ENCODE measurements around the gene LEKR1. TPM values are rescaled to one million over a fixed set of nuclear protein-coding genes. Genes with fewer than 3 reads are reported as not detected.
"Not testable (repeated sequence)": the region's sequence is repeated elsewhere in the genome, so short reads cannot be mapped to it uniquely, and the experiment has no call there.

The LEKR1 gene
- total RNA-seq, 1 experiment from 2014 or later: 0.38 TPM

DNA sequence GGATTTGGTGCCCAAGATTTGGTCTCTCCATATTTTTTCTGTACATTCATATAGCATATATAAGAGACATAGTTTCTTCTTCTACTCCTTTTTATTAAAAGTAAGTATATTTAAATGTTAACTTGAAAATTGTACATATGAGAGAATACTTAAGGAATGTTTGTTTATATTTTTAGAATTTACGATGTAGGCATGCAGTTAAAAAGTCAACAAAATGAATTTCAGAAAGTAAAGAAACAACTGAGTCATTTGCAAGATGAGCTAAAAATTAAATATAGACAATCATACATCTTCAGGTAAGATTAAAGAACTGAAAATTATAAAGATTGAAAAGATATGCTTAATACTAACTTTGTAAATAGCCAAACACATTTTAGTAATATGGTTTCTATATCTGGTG, 94.2 kb downstream of the LEKR1 start:
- H3K27me3 ChIP-seq (ENCODE audit: control insufficient read depth, insufficient read depth, low read length): no peaks in the 10 kb centered on the region

GRCh38 chr3:156923349-156923748, 97.2 kb downstream of the LEKR1 start:
- Histone ChIP-seq H3K4me3 (ENCODE audit: insufficient read depth, low read depth, low read length) (no peak overlapping the region), H3K27me3 (ENCODE audit: control insufficient read depth, insufficient read depth, low read length) (no peaks in the 10 kb centered on the region)
- DNase-seq: no peak

More for the DNA sequence above, 94.2 kb downstream of the LEKR1 start:
- DNase-seq: no peak
- H3K4me3 ChIP-seq (ENCODE audit: insufficient read depth, low read depth, low read length): no peak overlapping the region
- no peaks in the 10 kb centered on the region for H3K36me3 ChIP-seq (replicated peaks; ENCODE audit: control insufficient read depth, insufficient read depth, low read length)

DNA sequence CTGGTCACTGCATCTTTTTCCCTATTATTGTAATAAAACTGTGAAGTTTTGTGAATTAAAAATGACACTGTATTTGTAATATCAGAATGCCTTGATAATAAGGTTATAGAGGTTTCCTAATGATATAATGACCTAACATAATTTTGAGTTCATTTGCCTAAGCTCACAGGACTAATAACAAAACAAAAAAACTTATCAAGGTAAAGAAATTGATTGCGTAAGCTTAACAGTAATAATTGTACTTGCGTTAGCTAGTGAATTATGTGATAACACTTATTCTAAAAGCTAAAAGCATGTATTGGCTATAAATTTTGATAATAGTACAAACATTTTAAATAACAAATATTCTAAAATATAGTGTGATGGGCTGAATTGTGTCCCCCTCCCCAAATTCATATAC, 112.6 kb downstream of the LEKR1 start:
- Histone ChIP-seq H3K27me3 (ENCODE audit: control insufficient read depth, insufficient read depth, low read length) (no peaks in the 10 kb centered on the region), H3K4me3 (ENCODE audit: insufficient read depth, low read depth, low read length) (no peak overlapping the region), H3K36me3 (replicated peaks; ENCODE audit: control insufficient read depth, insufficient read depth, low read length) (no peaks in the 10 kb centered on the region)
- DNase-seq: no peak

More at GRCh38 chr3:156923349-156923748, 97.2 kb downstream of the LEKR1 start:
- no peaks in the 10 kb centered on the region for H3K36me3 ChIP-seq (replicated peaks; ENCODE audit: control insufficient read depth, insufficient read depth, low read length)

DNA sequence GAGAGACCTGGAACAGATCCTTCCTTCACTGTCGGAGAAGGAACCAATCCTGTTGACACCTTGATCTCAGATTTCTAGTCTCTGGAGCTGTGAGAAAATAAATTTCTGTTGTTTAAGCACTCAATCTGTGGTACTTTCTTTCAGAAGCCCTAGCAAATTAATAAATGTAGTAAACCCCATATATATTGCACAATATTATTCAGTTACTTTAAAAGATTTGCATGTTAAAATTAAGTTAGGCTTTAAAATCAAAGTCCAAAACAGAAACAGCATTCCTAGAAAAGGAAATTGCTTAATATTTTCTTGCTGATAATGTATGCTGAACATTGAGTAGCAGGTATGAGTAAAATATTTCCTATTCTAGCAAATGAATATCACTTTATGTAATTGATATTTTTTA, 113.2 kb downstream of the LEKR1 start:
- Histone ChIP-seq H3K27me3 (ENCODE audit: control insufficient read depth, insufficient read depth, low read length) (no peaks in the 10 kb centered on the region), H3K4me3 (ENCODE audit: insufficient read depth, low read depth, low read length) (no peak overlapping the region), H3K36me3 (replicated peaks; ENCODE audit: control insufficient read depth, insufficient read depth, low read length) (no peaks in the 10 kb centered on the region)

DNA sequence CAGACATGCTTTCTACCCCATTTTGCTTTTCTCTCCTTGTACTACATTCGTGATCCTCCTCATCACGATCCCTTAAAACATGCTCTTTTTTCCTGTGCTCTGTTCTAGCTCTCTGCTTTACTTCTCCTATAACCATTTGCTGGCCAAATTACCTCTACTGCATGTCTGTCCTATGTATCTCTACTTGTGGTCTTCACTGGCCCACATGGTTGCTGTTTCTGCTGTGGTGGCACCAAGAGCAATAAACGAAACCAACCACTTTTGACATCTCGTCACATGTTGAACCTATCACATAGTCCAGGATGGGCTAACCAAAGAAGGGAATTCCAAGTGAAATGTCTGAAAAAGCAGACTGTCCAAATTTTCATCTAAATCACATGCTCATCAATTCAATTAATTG, 115.2 kb downstream of the LEKR1 start:
- Histone ChIP-seq H3K4me3 (ENCODE audit: insufficient read depth, low read depth, low read length) (no peak overlapping the region), H3K27me3 (ENCODE audit: control insufficient read depth, insufficient read depth, low read length) (no peaks in the 10 kb centered on the region), H3K36me3 (replicated peaks; ENCODE audit: control insufficient read depth, insufficient read depth, low read length) (no peaks in the 10 kb centered on the region)
- no peak for DNase-seq

More for the DNA sequence above, 113.2 kb downstream of the LEKR1 start:
- no peak for DNase-seq

DNA sequence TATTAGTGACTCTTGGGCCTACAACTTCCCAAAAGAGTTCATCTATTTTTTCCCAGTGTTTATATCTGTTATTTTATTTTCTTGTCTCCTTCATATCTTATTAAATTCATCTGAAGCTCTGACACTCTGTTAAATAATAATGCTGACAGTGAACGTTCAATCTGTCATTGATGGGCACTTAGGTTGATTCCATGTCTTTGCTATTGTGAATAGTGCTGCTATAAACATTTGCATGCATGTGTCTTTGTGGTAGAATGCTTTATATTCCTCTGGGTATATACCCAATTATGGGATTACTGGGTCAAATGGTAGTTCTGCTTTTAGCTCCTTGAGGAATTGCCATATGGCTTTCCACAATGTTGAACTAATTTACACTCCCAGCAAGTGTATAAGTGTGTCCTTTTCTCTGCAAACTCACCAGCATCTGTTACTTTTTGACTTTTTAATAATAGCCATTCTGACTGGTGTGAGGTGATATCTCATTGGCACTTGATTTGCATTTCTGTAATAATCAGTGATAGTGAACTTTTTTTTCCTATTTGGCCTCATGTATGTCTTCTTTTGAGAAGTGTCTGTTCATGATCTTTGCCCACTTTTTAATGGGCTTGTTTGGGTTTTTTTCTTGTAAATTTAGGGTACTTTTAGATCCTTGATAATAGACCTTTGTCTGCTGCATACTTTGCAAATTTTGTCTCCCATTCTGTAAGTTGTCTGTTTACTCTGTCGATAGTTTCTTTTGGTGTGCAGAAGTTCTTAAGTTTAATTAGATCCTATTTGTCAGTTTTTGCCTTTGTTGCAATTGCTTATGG, 122.5 kb downstream of the LEKR1 start:
- H3K27me3 ChIP-seq (ENCODE audit: control insufficient read depth, insufficient read depth, low read length): no peaks in the 10 kb centered on the region
- no peak overlapping the region for H3K4me3 ChIP-seq (ENCODE audit: insufficient read depth, low read depth, low read length)
- H3K36me3 ChIP-seq (replicated peaks; ENCODE audit: control insufficient read depth, insufficient read depth, low read length): no peaks in the 10 kb centered on the region
- DNase-seq: no peak

GRCh38 chr3:156952011-156952410, 125.9 kb downstream of the LEKR1 start:
- no peak for DNase-seq
- no peaks in the 10 kb centered on the region for H3K27me3 ChIP-seq (ENCODE audit: control insufficient read depth, insufficient read depth, low read length)
- no peaks in the 10 kb centered on the region for H3K36me3 ChIP-seq (replicated peaks; ENCODE audit: control insufficient read depth, insufficient read depth, low read length)
- no peak overlapping the region for H3K4me3 ChIP-seq (ENCODE audit: insufficient read depth, low read depth, low read length)

DNA sequence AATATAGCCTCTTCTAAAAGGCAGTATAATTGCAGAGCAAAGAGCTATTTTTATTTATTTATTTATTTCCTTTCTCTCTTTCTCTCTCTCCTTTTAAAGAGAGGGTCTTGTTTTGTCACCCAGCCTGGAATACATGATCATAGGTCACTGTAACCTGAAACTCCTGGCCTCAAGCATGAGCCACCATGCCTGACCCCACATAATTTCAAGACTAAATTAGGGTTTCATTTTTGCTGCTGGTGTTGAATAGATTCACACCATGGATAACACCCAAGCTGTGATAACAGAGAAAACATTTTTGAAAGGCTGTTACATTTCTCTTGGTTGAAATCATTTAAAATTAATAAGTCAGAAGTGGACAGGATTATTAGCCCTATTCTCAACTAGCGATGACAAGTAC, 131.6 kb downstream of the LEKR1 start:
- Histone ChIP-seq H3K36me3 (replicated peaks; ENCODE audit: control insufficient read depth, insufficient read depth, low read length) (no peaks in the 10 kb centered on the region), H3K4me3 (ENCODE audit: insufficient read depth, low read depth, low read length) (no peak overlapping the region), H3K27me3 (ENCODE audit: control insufficient read depth, insufficient read depth, low read length) (no peaks in the 10 kb centered on the region)
- no peak for DNase-seq

DNA sequence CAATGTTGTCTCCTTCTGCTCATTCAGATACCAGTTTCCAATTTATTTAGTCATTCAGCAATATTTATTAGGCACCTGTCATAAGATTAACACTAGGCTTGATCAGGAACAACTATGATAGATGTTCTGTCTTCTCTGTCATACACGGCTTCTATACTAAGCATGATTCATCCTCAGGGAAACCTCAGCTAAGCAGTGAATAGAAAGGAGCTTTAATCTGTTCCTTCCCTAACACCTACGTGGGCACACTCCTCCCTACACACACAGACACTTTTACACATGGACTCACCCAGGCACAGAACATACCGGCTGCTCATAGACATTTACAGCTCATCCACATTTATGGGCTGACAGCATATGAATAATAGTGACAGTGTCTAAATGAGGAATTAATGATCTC, 136.9 kb downstream of the LEKR1 start:
- no peaks in the 10 kb centered on the region for H3K36me3 ChIP-seq (replicated peaks; ENCODE audit: control insufficient read depth, insufficient read depth, low read length)
- no peak for DNase-seq
- no peak overlapping the region for H3K4me3 ChIP-seq (ENCODE audit: insufficient read depth, low read depth, low read length)
- no peaks in the 10 kb centered on the region; the same call in 1 of the 2 replicates for H3K27me3 ChIP-seq (ENCODE audit: control insufficient read depth, insufficient read depth, low read length)

GRCh38 chr3:156964577-156964976, 138.4 kb downstream of the LEKR1 start:
- Histone ChIP-seq H3K36me3 (replicated peaks; ENCODE audit: control insufficient read depth, insufficient read depth, low read length) (no peaks in the 10 kb centered on the region), H3K27me3 (ENCODE audit: control insufficient read depth, insufficient read depth, low read length) (no peaks in the 10 kb centered on the region; the same call in 1 of the 2 replicates), H3K4me3 (ENCODE audit: insufficient read depth, low read depth, low read length) (no peak overlapping the region)
- DNase-seq: no peak

- not testable (repeated sequence) for H3K36me3 ChIP-seq (replicated peaks; ENCODE audit: control insufficient read depth, insufficient read depth, low read length); H3K27me3 ChIP-seq (ENCODE audit: control insufficient read depth, insufficient read depth, low read length); DNase-seq; H3K4me3 ChIP-seq (ENCODE audit: insufficient read depth, low read depth, low read length)
These were observed 140.2 kb downstream of the LEKR1 start for GRCh38 chr3:156966349-156966748.

GRCh38 chr3:156973954-156974353, 147.8 kb downstream of the LEKR1 start:
- Histone ChIP-seq H3K4me3 (ENCODE audit: insufficient read depth, low read depth, low read length) (no peak overlapping the region), H3K36me3 (replicated peaks; ENCODE audit: control insufficient read depth, insufficient read depth, low read length) (no peaks in the 10 kb centered on the region), H3K27me3 (ENCODE audit: control insufficient read depth, insufficient read depth, low read length) (no peaks in the 10 kb centered on the region)
- no peak for DNase-seq

GRCh38 chr3:156974931-156975330, 148.8 kb downstream of the LEKR1 start:
- Histone ChIP-seq H3K27me3 (ENCODE audit: control insufficient read depth, insufficient read depth, low read length) (no peaks in the 10 kb centered on the region), H3K4me3 (ENCODE audit: insufficient read depth, low read depth, low read length) (no peak overlapping the region), H3K36me3 (replicated peaks; ENCODE audit: control insufficient read depth, insufficient read depth, low read length) (no peaks in the 10 kb centered on the region)
- DNase-seq: no peak

GRCh38 chr3:156975721-156976120, 149.6 kb downstream of the LEKR1 start:
- DNase-seq: no peak
- Histone ChIP-seq H3K27me3 (ENCODE audit: control insufficient read depth, insufficient read depth, low read length) (no peaks in the 10 kb centered on the region), H3K36me3 (replicated peaks; ENCODE audit: control insufficient read depth, insufficient read depth, low read length) (no peaks in the 10 kb centered on the region), H3K4me3 (ENCODE audit: insufficient read depth, low read depth, low read length) (no peak overlapping the region)

GRCh38 chr3:156976933-156977332, 150.8 kb downstream of the LEKR1 start:
- no peak overlapping the region for H3K4me3 ChIP-seq (ENCODE audit: insufficient read depth, low read depth, low read length)
- no peaks in the 10 kb centered on the region for H3K36me3 ChIP-seq (replicated peaks; ENCODE audit: control insufficient read depth, insufficient read depth, low read length)
- DNase-seq: no peak
- H3K27me3 ChIP-seq (ENCODE audit: control insufficient read depth, insufficient read depth, low read length): no peaks in the 10 kb centered on the region

All from H7 (cell line).